Activated effector memory CD4-positive, alpha-beta T cell treated with Interleukin-2 at 50 U/mL for 16 hours (primary cell): ENCODE measurements around the gene SBNO1.
A peak's percentile ranks its signal among the peaks of the same experiment; 100 is the strongest.
"Not testable (repeated sequence)": the region's sequence is repeated elsewhere in the genome, so short reads cannot be mapped to it uniquely, and the experiment has no call there.

Experiments
- DNase-seq: peaks from one replicate; pipeline ENCODE4 v3.0.0-alpha.2; 2020

The SBNO1 gene

GRCh38 chr12:123388177-123388950 is 23.7 kb upstream of the SBNO1 start:
- DNase-seq = peak; percentile 73

GRCh38 chr12:123387508-123388176 is 23.0 kb upstream of the SBNO1 start:
- no peak for DNase-seq

GRCh38 chr12:123385536-123385935 is 20.9 kb upstream of the SBNO1 start:
- not testable (repeated sequence) for DNase-seq

- DNase-seq = no peak
These were observed 20.3 kb upstream of the SBNO1 start for GRCh38 chr12:123384994-123385376.

- DNase-seq = no peak
These were observed 19.8 kb upstream of the SBNO1 start for GRCh38 chr12:123384318-123384993.

GRCh38 chr12:123382684-123383083 is 18.0 kb upstream of the SBNO1 start:
- DNase-seq = no peak

GRCh38 chr12:123379391-123379790 is 14.7 kb upstream of the SBNO1 start:
- no peak for DNase-seq

GRCh38 chr12:123372415-123372814 is 7.8 kb upstream of the SBNO1 start:
- not testable (repeated sequence) for DNase-seq

GRCh38 chr12:123371667-123372368 is 7.2 kb upstream of the SBNO1 start:
- not testable (repeated sequence) for DNase-seq

GRCh38 chr12:123369229-123369628 is 4.6 kb upstream of the SBNO1 start:
- DNase-seq = no peak

GRCh38 chr12:123368431-123368830 is 3.8 kb upstream of the SBNO1 start:
- DNase-seq = not testable (repeated sequence)

GRCh38 chr12:123367511-123367910 is 2.9 kb upstream of the SBNO1 start:
- no peak for DNase-seq

- peak; percentile 97 for DNase-seq
These were observed 624 bp upstream of the SBNO1 start for GRCh38 chr12:123365025-123365917.

GRCh38 chr12:123363740-123364531 is 711 bp downstream of the SBNO1 start:
- peak; percentile 14 for DNase-seq

GRCh38 chr12:123363390-123363739 is 1.3 kb downstream of the SBNO1 start:
- DNase-seq = no peak

- no peak for DNase-seq
These were observed 6.6 kb downstream of the SBNO1 start for GRCh38 chr12:123358035-123358434.

- DNase-seq = no peak
These were observed 8.4 kb downstream of the SBNO1 start for GRCh38 chr12:123356159-123356670.

GRCh38 chr12:123354600-123354999 is 10.0 kb downstream of the SBNO1 start:
- no peak for DNase-seq

GRCh38 chr12:123351349-123351748 is 13.3 kb downstream of the SBNO1 start:
- no peak for DNase-seq

GRCh38 chr12:123346946-123347345 is 17.7 kb downstream of the SBNO1 start:
- no peak for DNase-seq

GRCh38 chr12:123344086-123344485 is 20.6 kb downstream of the SBNO1 start:
- DNase-seq = no peak
